GM12874 (cell line): ENCODE measurements around the gene PSMC5.

ENCODE experiments used
- CTCF ChIP-seq: IDR thresholded peaks from 2 replicates; pipeline ENCODE4 v1.5.1; 2011; ENCODE audit warnings: low read depth, mild to moderate bottlenecking, control low read depth, low read length, moderate library complexity; ENCODE audit not compliant: insufficient read depth

PSMC5 gene

GRCh38 chr17:63823659-63824331 is 3.4 kb upstream of the PSMC5 start:
- TF ChIP-seq CTCF = no peak

- TF ChIP-seq CTCF = no peak
These were observed 2.9 kb upstream of the PSMC5 start for GRCh38 chr17:63824362-63824761.

- TF ChIP-seq CTCF = no peak
These were observed 696 bp upstream of the PSMC5 start for GRCh38 chr17:63826468-63827001.

- TF ChIP-seq CTCF = no peak
These were observed 580 bp downstream of the PSMC5 start for GRCh38 chr17:63827801-63828221.

GRCh38 chr17:63828936-63829335 is 1.7 kb downstream of the PSMC5 start:
- no peak for TF ChIP-seq CTCF

GRCh38 chr17:63830278-63830677 is 3.0 kb downstream of the PSMC5 start:
- no peak for TF ChIP-seq CTCF

- TF ChIP-seq CTCF = no peak
These were observed 3.8 kb downstream of the PSMC5 start for GRCh38 chr17:63830904-63831491.
